ENCODE data around the gene PDRG1.

Gene PDRG1

GRCh38 chr20:31966991-31967655, 15.3 kb upstream of the PDRG1 start:
- DNase-seq: peak; percentile 70

- no peak for DNase-seq
Measured at GRCh38 chr20:31963889-31964288, 12.0 kb upstream of the PDRG1 start.

- DNase-seq: peak; percentile 99
Measured at GRCh38 chr20:31962761-31963160, 10.9 kb upstream of the PDRG1 start.

- peak; percentile 75 for DNase-seq
Measured at GRCh38 chr20:31956556-31957526, 5.0 kb upstream of the PDRG1 start.

GRCh38 chr20:31954500-31954899, 2.7 kb upstream of the PDRG1 start:
- DNase-seq: no peak

- no peak for DNase-seq
Measured at GRCh38 chr20:31953556-31954148, 1.8 kb upstream of the PDRG1 start.

- DNase-seq: no peak
Measured at GRCh38 chr20:31951203-31951529, 680 bp downstream of the PDRG1 start.

GRCh38 chr20:31949877-31950646, 1.8 kb downstream of the PDRG1 start:
- no peak for DNase-seq

GRCh38 chr20:31948008-31948407, 3.8 kb downstream of the PDRG1 start:
- DNase-seq: no peak

- no peak for DNase-seq
Measured at GRCh38 chr20:31945785-31946184, 6.1 kb downstream of the PDRG1 start.

- no peak for DNase-seq
Measured at GRCh38 chr20:31945319-31945718, 6.5 kb downstream of the PDRG1 start.

GRCh38 chr20:31943052-31943471, 8.8 kb downstream of the PDRG1 start:
- DNase-seq: no peak

- no peak for DNase-seq
Measured at GRCh38 chr20:31939661-31940060, 12.2 kb downstream of the PDRG1 start.

GRCh38 chr20:31937820-31938219, 14.0 kb downstream of the PDRG1 start:
- DNase-seq: no peak

GRCh38 chr20:31936420-31936819, 15.4 kb downstream of the PDRG1 start:
- DNase-seq: no peak

GRCh38 chr20:31934968-31935764, 16.7 kb downstream of the PDRG1 start:
- DNase-seq: peak; percentile 27

GRCh38 chr20:31934491-31934890, 17.4 kb downstream of the PDRG1 start:
- no peak for DNase-seq

GRCh38 chr20:31933698-31934097, 18.1 kb downstream of the PDRG1 start:
- no peak for DNase-seq

- DNase-seq: no peak
Measured at GRCh38 chr20:31930779-31931178, 21.1 kb downstream of the PDRG1 start.

- peak; percentile 79 for DNase-seq
Measured at GRCh38 chr20:31929631-31930030, 22.2 kb downstream of the PDRG1 start.

- peak; percentile 80 for DNase-seq
Measured at GRCh38 chr20:31927627-31928159, 24.2 kb downstream of the PDRG1 start.

- no peak for DNase-seq
Measured at GRCh38 chr20:31926493-31926892, 25.4 kb downstream of the PDRG1 start.
